Measurements from ENCODE around the gene UFD1.

The UFD1 gene

GRCh38 chr22:19494001-19494560, 15.1 kb upstream of the UFD1 start:
- TF ChIP-seq CTCF (IDR thresholded peaks at IDR 0.05), result no peak

GRCh38 chr22:19492504-19493174, 13.6 kb upstream of the UFD1 start:
- TF ChIP-seq CTCF (IDR thresholded peaks at IDR 0.05), result no peak

GRCh38 chr22:19490628-19491230, 11.7 kb upstream of the UFD1 start:
- TF ChIP-seq CTCF (IDR thresholded peaks at IDR 0.05), result no peak

- peak; percentile 47 for TF ChIP-seq CTCF (IDR thresholded peaks at IDR 0.05)
Measured at GRCh38 chr22:19488884-19489843, 10.2 kb upstream of the UFD1 start.

GRCh38 chr22:19488285-19488684, 9.3 kb upstream of the UFD1 start:
- no peak for TF ChIP-seq CTCF (IDR thresholded peaks at IDR 0.05)

GRCh38 chr22:19483481-19484244, 4.7 kb upstream of the UFD1 start:
- no peak for TF ChIP-seq CTCF (IDR thresholded peaks at IDR 0.05)

- TF ChIP-seq CTCF (IDR thresholded peaks at IDR 0.05), result no peak
Measured at GRCh38 chr22:19482297-19482696, 3.3 kb upstream of the UFD1 start.

Data from LNCAP (cell line).